LNCaP clone FGC (cell line): ENCODE measurements around the gene XPOT.

Source experiments
- DNase-seq: peaks from one replicate; pipeline ENCODE4 v3.0.0-alpha.2; 2011; ENCODE audit warnings: low read depth
- H3K4me3 ChIP-seq: 2 replicates; pipeline ENCODE4 v1.5.1; 2011; ENCODE audit warnings: mild to moderate bottlenecking, low read depth, low read length, control low read depth
- CTCF ChIP-seq: IDR thresholded peaks from 2 replicates; pipeline ENCODE4 v1.5.1; 2012; ENCODE audit warnings: mild to moderate bottlenecking; ENCODE audit not compliant: control insufficient read depth, insufficient read depth; ENCODE audit errors: extremely low read depth

The XPOT gene

GRCh38 chr12:64445490-64445889, 41.3 kb downstream of the XPOT start:
- no peak for DNase-seq
- no peak for TF ChIP-seq CTCF
- no peak overlapping the region for H3K4me3 ChIP-seq

- no peak overlapping the region for H3K4me3 ChIP-seq
- no peak for TF ChIP-seq CTCF
- DNase-seq, result no peak
Measured at GRCh38 chr12:64446295-64446694, 42.1 kb downstream of the XPOT start.

- TF ChIP-seq CTCF, result no peak
- H3K4me3 ChIP-seq, result no peak overlapping the region
- no peak for DNase-seq
Measured at GRCh38 chr12:64450057-64450640, 46.0 kb downstream of the XPOT start.

- H3K4me3 ChIP-seq, result peak overlapping the region; percentile 96
- no peak for TF ChIP-seq CTCF
- no peak for DNase-seq
Measured at GRCh38 chr12:64450711-64451486, 46.7 kb downstream of the XPOT start.

GRCh38 chr12:64451687-64452558, 47.7 kb downstream of the XPOT start, which contains the start of gene TBK1:
TSS of gene TBK1 (plus strand) at chr12:64452120. CDS start at chr12:64455871, 3,751 bp downstream.
- H3K4me3 ChIP-seq, result peak within 1 kb of the TSS; percentile 96
- no peak for TF ChIP-seq CTCF
- DNase-seq, result peak; percentile 52

- peak overlapping the region; percentile 96 for H3K4me3 ChIP-seq
- peak; percentile 81 for DNase-seq
- no peak for TF ChIP-seq CTCF
Measured at GRCh38 chr12:64452559-64453329, 48.6 kb downstream of the XPOT start.
